K562 (cell line): ENCODE results near the gene ENTR1. TPM values are rescaled to one million over a fixed set of nuclear protein-coding genes. Genes with fewer than 3 reads are reported as not detected.

Experiments used
- BHLHE40 ChIP-seq: IDR thresholded peaks from 2 replicates; pipeline ENCODE4 v1.6.1; 2011; ENCODE audit warnings: low read length, improper control_type of control experiment
- NRF1 ChIP-seq, 2 experiments: fragments of 450-650 bp; IDR thresholded peaks in 1 of 2; conservative IDR thresholded peaks in 1 of 2; 2 replicates each; pipeline ENCODE4 v1.6.1; 2014; ENCODE audit warnings: mild to moderate bottlenecking in 2 of 2
- REST ChIP-seq, 2 experiments: fragments of 450-650 bp; formaldehyde crosslinking in 1 of 2; IDR thresholded peaks; 2 replicates each; pipeline versions ENCODE4 v1.4.0 to v1.6.1; 2014 to 2020; ENCODE audit warnings: mild to moderate bottlenecking in 2 of 2, borderline replicate concordance in 1 of 2, low read depth in 1 of 2
- ZBTB40 ChIP-seq, 2 experiments: fragments of 450-650 bp in 1 of 2; sonication (generic) in 1 of 2; formaldehyde crosslinking in 1 of 2; IDR thresholded peaks; 2 replicates each; pipeline versions ENCODE4 v1.7.1 to v1.9.0; 2016 to 2022; ENCODE audit warnings: inconsistent platforms in 1 of 2, mild to moderate bottlenecking in 1 of 2, missing genetic modification reagents in 1 of 2
- ZNF830 ChIP-seq: fragments of 250-450 bp; sonication (Bioruptor Pico); IDR thresholded peaks from 2 replicates; pipeline ENCODE4 v1.5.0; 2021; ENCODE audit warnings: mild to moderate bottlenecking
- polyA plus RNA-seq, 8 experiments: library from polyadenylated mRNA; depleted of rRNA in 4 of 8; stranded (reverse) in 5 of 8; unstranded in 3 of 8; fragments of >200 nt; fragmentation: Nextera tagmentation in 2 of 8; fragmentation: Illumina TruSeq in 1 of 8; extraction: Ambion mirVana in 2 of 8; extraction: Trizol in 1 of 8; gene quantifications; 2 replicates each; pipeline versions ENCODE4 v1.2.1 to v1.2.3, GENCODE V29; 2011 to 2014; ENCODE audit warnings: inconsistent platforms in 1 of 8, missing spikeins in 1 of 8
- total RNA-seq, 7 experiments: library from RNA; depleted of rRNA in 6 of 7; stranded (reverse); fragments of >200 nt in 6 of 7; fragmentation: Illumina TruSeq in 2 of 7; extraction: Trizol in 2 of 7; gene quantifications; 2 replicates each; pipeline versions ENCODE4 v1.2.1 to v1.2.3, GENCODE V29; 2011 to 2021; ENCODE audit warnings: low replicate concordance in 1 of 7

The ENTR1 gene
- total and polyA plus RNA-seq, 9 of the 15 experiments (the other 6 are each of a cell fraction or from before 2014, with no cell fraction given) = 6.7 to 106 (median 72.6) TPM

GRCh38 chr9:136399176-136400037 is 11.0 kb downstream of the ENTR1 start (continued):
- TF ChIP-seq ZBTB40 (IDR thresholded peaks at IDR 0.05) (no peak), ZBTB40 (CRISPR knock-in tag; IDR thresholded peaks at IDR 0.05) (no peak), REST (IDR thresholded peaks at IDR 0.05; ENCODE audit: borderline replicate concordance) (no peak), REST (CRISPR knock-in tag; IDR thresholded peaks at IDR 0.05; ENCODE audit: low read depth) (0 out of 2 replicates have a peak, but pooled peaks have one; percentile 10), ZNF830 (CRISPR knock-in tag) (no peak), BHLHE40 (peak; percentile 5; the same call in 1 of the 2 replicates), NRF1 (conservative IDR thresholded peaks at IDR 0.05 in 1 of 2, IDR thresholded peaks at IDR 0.05 in 1 of 2) (peak in 1 of 2 experiments; percentile 5; a peak in 1 of 4 replicates)
